ENCODE data around the gene HSD3B7.

GRCh38 chr16:30947541-30947858 lies 37.5 kb upstream of the HSD3B7 start:
- TF ChIP-seq YY1 (IDR thresholded peaks at IDR 0.05; ENCODE audit: insufficient read depth, insufficient read length) (no peak), ZNF274 (IDR thresholded peaks at IDR 0.05; ENCODE audit: low read depth, low read length) (no peak), SUZ12 (IDR thresholded peaks at IDR 0.05; ENCODE audit: extremely low read depth, insufficient read depth, insufficient read length) (no peak)

All from NT2/D1 (cell line).